Right lobe of liver (tissue), 4 donors: ENCODE data around the gene RAP1GAP.

Experiments used
- POLR2A ChIP-seq: fragments of 450-650 bp; IDR thresholded peaks from one replicate; pipeline ENCODE4 v1.6.1; 2017; ENCODE audit warnings: antibody characterized with exemption, mild to moderate bottlenecking
- TF ChIP-seq, protein P1 (sequence below), 4 donors: fragments of 200-600 bp in 3 of 4; fragments of 450-650 bp in 1 of 4; IDR thresholded peaks; one replicate each; pipeline versions ENCODE4 v1.5.1 to v1.8.0; 2016 to 2022; ENCODE audit warnings: antibody characterized with exemption in 4 of 4, mild to moderate bottlenecking in 2 of 4
- donor health status: DM: no; HTN: no; CAD: no.
- donor health status: DM: no; HTN: no; CAD: no.
- donor health status: DM: no; HTN: yes; CAD: no.

- no peak for TF ChIP-seq POLR2A
- TF ChIP-seq, protein P1, sequence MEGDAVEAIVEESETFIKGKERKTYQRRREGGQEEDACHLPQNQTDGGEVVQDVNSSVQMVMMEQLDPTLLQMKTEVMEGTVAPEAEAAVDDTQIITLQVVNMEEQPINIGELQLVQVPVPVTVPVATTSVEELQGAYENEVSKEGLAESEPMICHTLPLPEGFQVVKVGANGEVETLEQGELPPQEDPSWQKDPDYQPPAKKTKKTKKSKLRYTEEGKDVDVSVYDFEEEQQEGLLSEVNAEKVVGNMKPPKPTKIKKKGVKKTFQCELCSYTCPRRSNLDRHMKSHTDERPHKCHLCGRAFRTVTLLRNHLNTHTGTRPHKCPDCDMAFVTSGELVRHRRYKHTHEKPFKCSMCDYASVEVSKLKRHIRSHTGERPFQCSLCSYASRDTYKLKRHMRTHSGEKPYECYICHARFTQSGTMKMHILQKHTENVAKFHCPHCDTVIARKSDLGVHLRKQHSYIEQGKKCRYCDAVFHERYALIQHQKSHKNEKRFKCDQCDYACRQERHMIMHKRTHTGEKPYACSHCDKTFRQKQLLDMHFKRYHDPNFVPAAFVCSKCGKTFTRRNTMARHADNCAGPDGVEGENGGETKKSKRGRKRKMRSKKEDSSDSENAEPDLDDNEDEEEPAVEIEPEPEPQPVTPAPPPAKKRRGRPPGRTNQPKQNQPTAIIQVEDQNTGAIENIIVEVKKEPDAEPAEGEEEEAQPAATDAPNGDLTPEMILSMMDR (IDR thresholded peaks at IDR 0.05): no peak
Measured at GRCh38 chr1:21563971-21564370, 105.2 kb downstream of the RAP1GAP start.
